CD4-positive, alpha-beta T cell treated with Interleukin-10 for 1 hour (primary cell): ENCODE measurements around the gene SRGAP3.

Experiments
- DNase-seq: peaks from one replicate; pipeline ENCODE4 v3.0.0-alpha.2; 2020

SRGAP3 gene

GRCh38 chr3:8952130-8952529 lies 297.3 kb downstream of the SRGAP3 start:
- DNase-seq = no peak

- DNase-seq = no peak
Observed at GRCh38 chr3:8945890-8946600, 303.4 kb downstream of the SRGAP3 start.

- no peak for DNase-seq
Observed at GRCh38 chr3:8942746-8943488, 306.5 kb downstream of the SRGAP3 start.

- DNase-seq = no peak
Observed at GRCh38 chr3:8942115-8942514, 307.3 kb downstream of the SRGAP3 start.

- no peak for DNase-seq
Observed at GRCh38 chr3:8938021-8938420, 311.4 kb downstream of the SRGAP3 start.

- DNase-seq = no peak
Observed at GRCh38 chr3:8937064-8938020, 312.1 kb downstream of the SRGAP3 start.

- no peak for DNase-seq
Observed at GRCh38 chr3:8932507-8932906, 316.9 kb downstream of the SRGAP3 start.

GRCh38 chr3:8931342-8931741 lies 318.1 kb downstream of the SRGAP3 start:
- no peak for DNase-seq
